Measurements from ENCODE around the gene RAB40C. TPM values are rescaled to one million over a fixed set of nuclear protein-coding genes. Genes with fewer than 3 reads are reported as not detected.

RAB40C gene
- 20.1 TPM for total RNA-seq
- polyA plus RNA-seq, result 43.3 TPM
- long read RNA-seq, donor 1, result 0 reads
- long read RNA-seq, donor 2, result 0 reads
- long read RNA-seq, donor 3, transcript RAB40C-201 (6 exons, 2,699 nt), result major isoform, 7 of 9 reads
- long read RNA-seq, donor 3, partial matches to known transcripts, result 0 of 9 reads
- long read RNA-seq, donor 3, other reads (novel, unspliced or antisense), result 0 of 9 reads
- long read RNA-seq, donor 4, partial matches to known transcripts, result 0 of 1 reads
- long read RNA-seq, donor 4, other reads (novel, unspliced or antisense), result 0 of 1 reads
- long read RNA-seq, donor 5, transcript RAB40C-201 (6 exons, 2,699 nt), result major isoform, 6 of 11 reads
- long read RNA-seq, donor 5, partial matches to known transcripts, result 0 of 11 reads
- long read RNA-seq, donor 5, other reads (novel, unspliced or antisense), result 0 of 11 reads
- long read RNA-seq, donor 6, partial matches to known transcripts, result 0 of 4 reads
- long read RNA-seq, donor 6, other reads (novel, unspliced or antisense), result 0 of 4 reads
- long read RNA-seq, donor 7, result 0 reads
- long read RNA-seq, donor 8, partial matches to known transcripts, result 0 of 2 reads
- long read RNA-seq, donor 8, other reads (novel, unspliced or antisense), result 0 of 2 reads
- long read RNA-seq, donor 9, partial matches to known transcripts, result 0 of 6 reads
- long read RNA-seq, donor 9, other reads (novel, unspliced or antisense), result 0 of 6 reads
- long read RNA-seq, donor 10, partial matches to known transcripts, result 0 of 3 reads
- long read RNA-seq, donor 10, other reads (novel, unspliced or antisense), result 0 of 3 reads

GRCh38 chr16:589658-590187 lies at the start of gene RAB40C:
Gene RAB40C (plus strand): TSS chr16:590066. CDS start chr16:590292, 226 bp downstream.
- peaks cover 0 to 4% of the 10 kb centered on the region in 2 donors for H3K27me3 ChIP-seq (ENCODE audit: control insufficient read depth in 2 of 2, insufficient read depth in 1 of 2, low read length in 1 of 2)
- H3K4me3 ChIP-seq (ENCODE audit: low read length in 2 of 2), result peak within 1 kb of the TSS; percentile 75 to 85
- H3K36me3 ChIP-seq (ENCODE audit: control insufficient read depth in 2 of 2, insufficient read depth in 2 of 2, low read length in 1 of 2), result peaks cover 13 to 16% of the 10 kb centered on the region in 2 donors
- WGBS, result under 1% methylated on average over 67 of the region's 67 CpGs
- peaks cover 23 to 61% of the 10 kb centered on the region in 2 donors for H3K4me1 ChIP-seq (ENCODE audit: control insufficient read depth in 2 of 2, insufficient read depth in 2 of 2, low read length in 2 of 2)
- H3K9me3 ChIP-seq (ENCODE audit: control insufficient read depth in 2 of 2, insufficient read depth in 1 of 2, low read length in 1 of 2), result peaks cover 0 to 3% of the 10 kb centered on the region in 2 donors
- peak; percentile 95 to 100 (median 98) for DNase-seq (ENCODE audit: low read depth in 6 of 9, low spot score in 9 of 9)
- peak within 1 kb of the TSS; percentile 99 for H3K27ac ChIP-seq (ENCODE audit: low read depth in 1 of 2, low read length in 1 of 2)

- H3K4me3 ChIP-seq (ENCODE audit: low read length in 2 of 2), result no peak overlapping the region
- H3K27ac ChIP-seq (ENCODE audit: low read depth in 1 of 2, low read length in 1 of 2), result no peak overlapping the region
- no peak for DNase-seq (ENCODE audit: low read depth in 6 of 9, low spot score in 9 of 9)
- no peaks in the 10 kb centered on the region for H3K9me3 ChIP-seq (ENCODE audit: control insufficient read depth in 2 of 2, insufficient read depth in 1 of 2, low read length in 1 of 2)
- 94% methylated on average over 29 of the region's 29 CpGs for WGBS
- no peaks in the 10 kb centered on the region for H3K4me1 ChIP-seq (ENCODE audit: control insufficient read depth in 2 of 2, insufficient read depth in 2 of 2, low read length in 2 of 2)
- peaks cover 12 to 45% of the 10 kb centered on the region in 2 donors for H3K36me3 ChIP-seq (ENCODE audit: control insufficient read depth in 2 of 2, insufficient read depth in 2 of 2, low read length in 1 of 2)
- H3K27me3 ChIP-seq (ENCODE audit: control insufficient read depth in 2 of 2, insufficient read depth in 1 of 2, low read length in 1 of 2), result no peaks in the 10 kb centered on the region
Measured at GRCh38 chr16:540645-541340, 49.1 kb upstream of the RAB40C start.

- no peak for DNase-seq (ENCODE audit: low read depth in 6 of 9, low spot score in 9 of 9)
- Histone ChIP-seq H3K9me3 (ENCODE audit: control insufficient read depth in 2 of 2, insufficient read depth in 1 of 2, low read length in 1 of 2) (no peaks in the 10 kb centered on the region), H3K4me1 (ENCODE audit: control insufficient read depth in 2 of 2, insufficient read depth in 2 of 2, low read length in 2 of 2) (no peaks in the 10 kb centered on the region), H3K4me3 (ENCODE audit: low read length in 2 of 2) (no peak overlapping the region), H3K27me3 (ENCODE audit: control insufficient read depth in 2 of 2, insufficient read depth in 1 of 2, low read length in 1 of 2) (no peaks in the 10 kb centered on the region), H3K27ac (ENCODE audit: low read depth in 1 of 2, low read length in 1 of 2) (no peak overlapping the region), H3K36me3 (ENCODE audit: control insufficient read depth in 2 of 2, insufficient read depth in 2 of 2, low read length in 1 of 2) (peaks cover 3 to 42% of the 10 kb centered on the region in 2 donors)
- WGBS, result 97% methylated on average over 51 of the region's 51 CpGs
Measured at GRCh38 chr16:543301-544164, 46.3 kb upstream of the RAB40C start.

- no peaks in the 10 kb centered on the region for H3K9me3 ChIP-seq (ENCODE audit: control insufficient read depth in 2 of 2, insufficient read depth in 1 of 2, low read length in 1 of 2)
- no peaks in the 10 kb centered on the region for H3K4me1 ChIP-seq (ENCODE audit: control insufficient read depth in 2 of 2, insufficient read depth in 2 of 2, low read length in 2 of 2)
- no peak for DNase-seq (ENCODE audit: low read depth in 6 of 9, low spot score in 9 of 9)
- H3K27me3 ChIP-seq (ENCODE audit: control insufficient read depth in 2 of 2, insufficient read depth in 1 of 2, low read length in 1 of 2), result no peaks in the 10 kb centered on the region
- WGBS, result 96% methylated on average over 46 of the region's 46 CpGs
- H3K27ac ChIP-seq (ENCODE audit: low read depth in 1 of 2, low read length in 1 of 2), result no peak overlapping the region
- H3K4me3 ChIP-seq (ENCODE audit: low read length in 2 of 2), result no peak overlapping the region
- H3K36me3 ChIP-seq (ENCODE audit: control insufficient read depth in 2 of 2, insufficient read depth in 2 of 2, low read length in 1 of 2), result peaks cover 10 to 50% of the 10 kb centered on the region in 2 donors
Measured at GRCh38 chr16:544517-544916, 45.3 kb upstream of the RAB40C start.

GRCh38 chr16:546909-547770 lies 42.7 kb upstream of the RAB40C start:
- Histone ChIP-seq H3K4me1 (ENCODE audit: control insufficient read depth in 2 of 2, insufficient read depth in 2 of 2, low read length in 2 of 2) (no peaks in the 10 kb centered on the region), H3K36me3 (ENCODE audit: control insufficient read depth in 2 of 2, insufficient read depth in 2 of 2, low read length in 1 of 2) (peaks cover 15 to 62% of the 10 kb centered on the region in 2 donors), H3K9me3 (ENCODE audit: control insufficient read depth in 2 of 2, insufficient read depth in 1 of 2, low read length in 1 of 2) (peaks cover 0 to 1% of the 10 kb centered on the region in 2 donors), H3K27ac (ENCODE audit: low read depth in 1 of 2, low read length in 1 of 2) (peak overlapping the region in 1 of 2 donors; percentile 8), H3K27me3 (ENCODE audit: control insufficient read depth in 2 of 2, insufficient read depth in 1 of 2, low read length in 1 of 2) (no peaks in the 10 kb centered on the region), H3K4me3 (ENCODE audit: low read length in 2 of 2) (no peak overlapping the region)
- 80% methylated on average over 60 of the region's 60 CpGs for WGBS
- DNase-seq (ENCODE audit: low read depth in 6 of 9, low spot score in 9 of 9), result peak in 2 of 9 donors; percentile 22 to 35

- no peak for DNase-seq (ENCODE audit: low read depth in 6 of 9, low spot score in 9 of 9)
- H3K9me3 ChIP-seq (ENCODE audit: control insufficient read depth in 2 of 2, insufficient read depth in 1 of 2, low read length in 1 of 2), result peaks cover 0 to 1% of the 10 kb centered on the region in 2 donors
- H3K27ac ChIP-seq (ENCODE audit: low read depth in 1 of 2, low read length in 1 of 2), result no peak overlapping the region
- 98% methylated on average over 21 of the region's 21 CpGs for WGBS
- no peaks in the 10 kb centered on the region for H3K4me1 ChIP-seq (ENCODE audit: control insufficient read depth in 2 of 2, insufficient read depth in 2 of 2, low read length in 2 of 2)
- H3K27me3 ChIP-seq (ENCODE audit: control insufficient read depth in 2 of 2, insufficient read depth in 1 of 2, low read length in 1 of 2), result no peaks in the 10 kb centered on the region
- no peak overlapping the region for H3K4me3 ChIP-seq (ENCODE audit: low read length in 2 of 2)
- H3K36me3 ChIP-seq (ENCODE audit: control insufficient read depth in 2 of 2, insufficient read depth in 2 of 2, low read length in 1 of 2), result peaks cover 19 to 75% of the 10 kb centered on the region in 2 donors
Measured at GRCh38 chr16:548586-548985, 41.3 kb upstream of the RAB40C start.

GRCh38 chr16:549544-550263 lies 40.2 kb upstream of the RAB40C start:
- WGBS, result 97% methylated on average over 54 of the region's 54 CpGs
- H3K36me3 ChIP-seq (ENCODE audit: control insufficient read depth in 2 of 2, insufficient read depth in 2 of 2, low read length in 1 of 2), result peaks cover 22 to 86% of the 10 kb centered on the region in 2 donors

More at GRCh38 chr16:549544-550263, 40.2 kb upstream of the RAB40C start:
- DNase-seq (ENCODE audit: low read depth in 6 of 9, low spot score in 9 of 9), result no peak
- Histone ChIP-seq H3K27ac (ENCODE audit: low read depth in 1 of 2, low read length in 1 of 2) (no peak overlapping the region), H3K4me1 (ENCODE audit: control insufficient read depth in 2 of 2, insufficient read depth in 2 of 2, low read length in 2 of 2) (no peaks in the 10 kb centered on the region), H3K27me3 (ENCODE audit: control insufficient read depth in 2 of 2, insufficient read depth in 1 of 2, low read length in 1 of 2) (no peaks in the 10 kb centered on the region), H3K9me3 (ENCODE audit: control insufficient read depth in 2 of 2, insufficient read depth in 1 of 2, low read length in 1 of 2) (peaks cover 0 to 1% of the 10 kb centered on the region in 2 donors), H3K4me3 (ENCODE audit: low read length in 2 of 2) (no peak overlapping the region)
